HEK293 (cell line): Measurements from ENCODE around the gene MSANTD2.

Source experiments
- GLIS1 ChIP-seq: fragments of 450-650 bp; formaldehyde crosslinking; IDR thresholded peaks from 2 replicates; pipeline ENCODE4 v1.5.1; 2016; ENCODE audit warnings: missing biosample characterization, missing genetic modification characterization
- HOXD13 ChIP-seq: sonication (generic); formaldehyde crosslinking; IDR thresholded peaks from 2 replicates; pipeline ENCODE4 v1.8.0; 2022; ENCODE audit warnings: missing genetic modification reagents, borderline replicate concordance
- IKZF3 ChIP-seq: fragments of 450-650 bp; IDR thresholded peaks from 2 replicates; pipeline ENCODE4 v1.5.0; 2018; ENCODE audit warnings: missing biosample characterization, mild to moderate bottlenecking, missing genetic modification characterization, moderate library complexity
- KLF7 ChIP-seq: fragments of 450-650 bp; formaldehyde crosslinking; IDR thresholded peaks from 2 replicates; pipeline ENCODE4 v1.5.1; 2016; ENCODE audit warnings: missing biosample characterization, missing genetic modification characterization, borderline replicate concordance
- KLF8 ChIP-seq: fragments of 450-650 bp; formaldehyde crosslinking; IDR thresholded peaks from 2 replicates; pipeline ENCODE4 v1.5.1; 2016; ENCODE audit warnings: missing biosample characterization, missing genetic modification characterization
- MZF1 ChIP-seq: fragments of 450-650 bp; formaldehyde crosslinking; IDR thresholded peaks from 2 replicates; pipeline ENCODE4 v1.5.1; 2017; ENCODE audit warnings: missing biosample characterization, missing genetic modification characterization, borderline replicate concordance
- PRDM10 ChIP-seq: fragments of 450-650 bp; formaldehyde crosslinking; IDR thresholded peaks from 2 replicates; pipeline ENCODE4 v1.5.1; 2016; ENCODE audit warnings: missing biosample characterization, missing genetic modification characterization
- PRDM4 ChIP-seq: fragments of 450-650 bp; formaldehyde crosslinking; IDR thresholded peaks from 2 replicates; pipeline ENCODE4 v1.5.1; 2017; ENCODE audit warnings: missing biosample characterization, missing genetic modification characterization
- SCRT2 ChIP-seq: fragments of 450-650 bp; formaldehyde crosslinking; IDR thresholded peaks from 2 replicates; pipeline ENCODE4 v1.5.1; 2016; ENCODE audit warnings: missing biosample characterization, missing genetic modification characterization
- ZBTB20 ChIP-seq: fragments of 450-650 bp; formaldehyde crosslinking; IDR thresholded peaks from 2 replicates; pipeline ENCODE4 v1.5.1; 2016; ENCODE audit warnings: missing biosample characterization, missing genetic modification characterization
- ZBTB48 ChIP-seq: fragments of 450-650 bp; formaldehyde crosslinking; IDR thresholded peaks from 2 replicates; pipeline ENCODE4 v1.5.1; 2016; ENCODE audit warnings: missing biosample characterization, missing genetic modification characterization
- ZFP37 ChIP-seq: fragments of 450-650 bp; formaldehyde crosslinking; IDR thresholded peaks from 2 replicates; pipeline ENCODE4 v1.5.1; 2016; ENCODE audit warnings: missing biosample characterization, missing genetic modification characterization
- ZNF335 ChIP-seq: fragments of 450-650 bp; formaldehyde crosslinking; conservative IDR thresholded peaks from 2 replicates; pipeline ENCODE4 v1.5.1; 2016; ENCODE audit warnings: missing biosample characterization, missing genetic modification characterization
- ZNF341 ChIP-seq: fragments of 450-650 bp; formaldehyde crosslinking; IDR thresholded peaks from 2 replicates; pipeline ENCODE4; 2016; ENCODE audit warnings: low read depth, missing biosample characterization, missing genetic modification characterization
- ZNF423 ChIP-seq: fragments of 450-650 bp; formaldehyde crosslinking; IDR thresholded peaks from 2 replicates; pipeline ENCODE4 v1.5.1; 2016; ENCODE audit warnings: missing biosample characterization, missing genetic modification characterization
- ZNF670 ChIP-seq: fragments of 450-650 bp; formaldehyde crosslinking; IDR thresholded peaks from 2 replicates; pipeline ENCODE4 v1.5.1; 2016; ENCODE audit warnings: missing biosample characterization, missing genetic modification characterization, low read depth
- ZNF777 ChIP-seq: fragments of 450-650 bp; formaldehyde crosslinking; IDR thresholded peaks from 2 replicates; pipeline ENCODE4 v1.5.1; 2017; ENCODE audit warnings: missing biosample characterization, missing genetic modification characterization, borderline replicate concordance
- TF ChIP-seq, protein P1 (sequence below): fragments of 450-650 bp; formaldehyde crosslinking; IDR thresholded peaks from 2 replicates; pipeline ENCODE4 v1.5.1; 2016; ENCODE audit warnings: missing biosample characterization, missing genetic modification characterization
- TF ChIP-seq, protein P2 (sequence below): fragments of 450-650 bp; formaldehyde crosslinking; IDR thresholded peaks from 2 replicates; pipeline ENCODE4 v1.5.1; 2016; ENCODE audit warnings: missing biosample characterization, missing genetic modification characterization
- TF ChIP-seq, protein P3 (sequence below): fragments of 450-650 bp; formaldehyde crosslinking; IDR thresholded peaks from 2 replicates; pipeline ENCODE4 v1.5.1; 2016; ENCODE audit warnings: missing biosample characterization, missing genetic modification characterization
- TF ChIP-seq, protein P4 (sequence below): fragments of 450-650 bp; formaldehyde crosslinking; IDR thresholded peaks from 2 replicates; pipeline ENCODE4 v1.5.1; 2017; ENCODE audit warnings: missing biosample characterization, missing genetic modification characterization
- TF ChIP-seq, protein P5 (sequence below): fragments of 450-650 bp; formaldehyde crosslinking; IDR thresholded peaks from 2 replicates; pipeline ENCODE4 v1.5.1; 2016; ENCODE audit warnings: missing biosample characterization, missing genetic modification characterization

Gene MSANTD2

DNA sequence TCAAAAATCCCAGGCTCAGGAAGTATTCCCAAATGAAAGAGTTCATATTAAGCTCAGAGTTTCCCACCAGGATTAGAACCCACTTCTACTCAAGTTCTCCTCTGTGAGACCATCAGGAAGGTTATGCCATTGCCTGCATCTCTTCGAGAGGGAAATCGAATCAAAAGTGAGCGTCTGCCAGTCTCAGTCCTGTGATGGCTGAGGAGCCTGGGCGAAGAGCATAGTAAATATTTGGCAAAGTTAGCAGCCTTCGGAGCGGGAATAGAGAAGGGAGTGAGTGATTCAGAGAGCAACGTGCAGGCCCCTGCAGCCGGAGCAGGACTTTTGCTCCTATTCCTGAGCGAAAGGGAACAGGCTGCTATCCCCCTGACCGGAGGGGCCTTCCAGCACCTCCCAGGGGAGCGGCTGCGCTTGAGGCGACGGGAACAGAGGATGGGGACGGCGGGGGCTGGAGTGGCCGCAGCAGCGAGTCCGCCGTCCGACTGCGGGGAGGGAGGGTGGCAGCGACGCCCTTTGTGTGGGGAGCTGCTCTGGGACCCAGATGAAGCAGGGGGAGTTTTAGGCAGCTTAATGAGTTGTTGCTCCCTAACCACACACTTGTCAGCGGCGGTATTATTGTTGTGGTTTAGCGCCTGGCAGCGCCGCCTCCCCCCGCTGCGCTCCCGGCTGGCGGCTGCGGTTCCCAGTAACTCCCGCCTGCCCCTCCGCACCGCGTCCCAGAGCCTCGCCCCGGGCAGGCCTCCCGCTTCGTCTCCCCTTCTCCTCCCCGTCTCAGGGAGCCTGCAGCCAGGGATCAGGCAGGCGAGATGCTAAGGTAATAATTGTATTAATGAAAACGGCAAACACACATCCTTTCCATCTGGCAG lies 82.2 kb downstream of the MSANTD2 start (continued):
- TF ChIP-seq ZNF777 (tag by site-specific recombination) = 0 out of 2 replicates have a peak, but pooled peaks have one; percentile 40
- TF ChIP-seq IKZF3 (tag by site-specific recombination) = peak; percentile 81
- TF ChIP-seq, protein P1, sequence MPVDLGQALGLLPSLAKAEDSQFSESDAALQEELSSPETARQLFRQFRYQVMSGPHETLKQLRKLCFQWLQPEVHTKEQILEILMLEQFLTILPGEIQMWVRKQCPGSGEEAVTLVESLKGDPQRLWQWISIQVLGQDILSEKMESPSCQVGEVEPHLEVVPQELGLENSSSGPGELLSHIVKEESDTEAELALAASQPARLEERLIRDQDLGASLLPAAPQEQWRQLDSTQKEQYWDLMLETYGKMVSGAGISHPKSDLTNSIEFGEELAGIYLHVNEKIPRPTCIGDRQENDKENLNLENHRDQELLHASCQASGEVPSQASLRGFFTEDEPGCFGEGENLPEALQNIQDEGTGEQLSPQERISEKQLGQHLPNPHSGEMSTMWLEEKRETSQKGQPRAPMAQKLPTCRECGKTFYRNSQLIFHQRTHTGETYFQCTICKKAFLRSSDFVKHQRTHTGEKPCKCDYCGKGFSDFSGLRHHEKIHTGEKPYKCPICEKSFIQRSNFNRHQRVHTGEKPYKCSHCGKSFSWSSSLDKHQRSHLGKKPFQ (tag by site-specific recombination) = no peak
- 0 out of 2 replicates have a peak, but pooled peaks have one; percentile 34 for TF ChIP-seq ZFP37 (tag by site-specific recombination)
- no peak for TF ChIP-seq HOXD13 (CRISPR knock-in tag)
- no peak for TF ChIP-seq KLF8 (tag by site-specific recombination)
- TF ChIP-seq, protein P2, sequence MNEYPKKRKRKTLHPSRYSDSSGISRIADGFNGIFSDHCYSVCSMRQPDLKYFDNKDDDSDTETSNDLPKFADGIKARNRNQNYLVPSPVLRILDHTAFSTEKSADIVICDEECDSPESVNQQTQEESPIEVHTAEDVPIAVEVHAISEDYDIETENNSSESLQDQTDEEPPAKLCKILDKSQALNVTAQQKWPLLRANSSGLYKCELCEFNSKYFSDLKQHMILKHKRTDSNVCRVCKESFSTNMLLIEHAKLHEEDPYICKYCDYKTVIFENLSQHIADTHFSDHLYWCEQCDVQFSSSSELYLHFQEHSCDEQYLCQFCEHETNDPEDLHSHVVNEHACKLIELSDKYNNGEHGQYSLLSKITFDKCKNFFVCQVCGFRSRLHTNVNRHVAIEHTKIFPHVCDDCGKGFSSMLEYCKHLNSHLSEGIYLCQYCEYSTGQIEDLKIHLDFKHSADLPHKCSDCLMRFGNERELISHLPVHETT (tag by site-specific recombination) = peak; percentile 36; the same call in 1 of the 2 replicates
- peak; percentile 99 for TF ChIP-seq ZNF341
- TF ChIP-seq PRDM10 (tag by site-specific recombination) = peak; percentile 62
- peak; percentile 43; the same call in 1 of the 2 replicates for TF ChIP-seq PRDM4 (tag by site-specific recombination)
- TF ChIP-seq, protein P3, sequence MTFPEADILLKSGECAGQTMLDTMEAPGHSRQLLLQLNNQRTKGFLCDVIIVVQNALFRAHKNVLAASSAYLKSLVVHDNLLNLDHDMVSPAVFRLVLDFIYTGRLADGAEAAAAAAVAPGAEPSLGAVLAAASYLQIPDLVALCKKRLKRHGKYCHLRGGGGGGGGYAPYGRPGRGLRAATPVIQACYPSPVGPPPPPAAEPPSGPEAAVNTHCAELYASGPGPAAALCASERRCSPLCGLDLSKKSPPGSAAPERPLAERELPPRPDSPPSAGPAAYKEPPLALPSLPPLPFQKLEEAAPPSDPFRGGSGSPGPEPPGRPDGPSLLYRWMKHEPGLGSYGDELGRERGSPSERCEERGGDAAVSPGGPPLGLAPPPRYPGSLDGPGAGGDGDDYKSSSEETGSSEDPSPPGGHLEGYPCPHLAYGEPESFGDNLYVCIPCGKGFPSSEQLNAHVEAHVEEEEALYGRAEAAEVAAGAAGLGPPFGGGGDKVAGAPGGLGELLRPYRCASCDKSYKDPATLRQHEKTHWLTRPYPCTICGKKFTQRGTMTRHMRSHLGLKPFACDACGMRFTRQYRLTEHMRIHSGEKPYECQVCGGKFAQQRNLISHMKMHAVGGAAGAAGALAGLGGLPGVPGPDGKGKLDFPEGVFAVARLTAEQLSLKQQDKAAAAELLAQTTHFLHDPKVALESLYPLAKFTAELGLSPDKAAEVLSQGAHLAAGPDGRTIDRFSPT (tag by site-specific recombination) = peak; percentile 55; the same call in 1 of the 2 replicates
- TF ChIP-seq, protein P4, sequence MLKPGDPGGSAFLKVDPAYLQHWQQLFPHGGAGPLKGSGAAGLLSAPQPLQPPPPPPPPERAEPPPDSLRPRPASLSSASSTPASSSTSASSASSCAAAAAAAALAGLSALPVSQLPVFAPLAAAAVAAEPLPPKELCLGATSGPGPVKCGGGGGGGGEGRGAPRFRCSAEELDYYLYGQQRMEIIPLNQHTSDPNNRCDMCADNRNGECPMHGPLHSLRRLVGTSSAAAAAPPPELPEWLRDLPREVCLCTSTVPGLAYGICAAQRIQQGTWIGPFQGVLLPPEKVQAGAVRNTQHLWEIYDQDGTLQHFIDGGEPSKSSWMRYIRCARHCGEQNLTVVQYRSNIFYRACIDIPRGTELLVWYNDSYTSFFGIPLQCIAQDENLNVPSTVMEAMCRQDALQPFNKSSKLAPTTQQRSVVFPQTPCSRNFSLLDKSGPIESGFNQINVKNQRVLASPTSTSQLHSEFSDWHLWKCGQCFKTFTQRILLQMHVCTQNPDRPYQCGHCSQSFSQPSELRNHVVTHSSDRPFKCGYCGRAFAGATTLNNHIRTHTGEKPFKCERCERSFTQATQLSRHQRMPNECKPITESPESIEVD (tag by site-specific recombination) = no peak
- TF ChIP-seq ZNF423 = peak; percentile 60; the same call in 1 of the 2 replicates
- TF ChIP-seq SCRT2 (tag by site-specific recombination) = peak; percentile 72
- TF ChIP-seq ZNF670 (tag by site-specific recombination) = no peak
- TF ChIP-seq ZNF335 (tag by site-specific recombination) = peak; percentile 96
- TF ChIP-seq, protein P5, sequence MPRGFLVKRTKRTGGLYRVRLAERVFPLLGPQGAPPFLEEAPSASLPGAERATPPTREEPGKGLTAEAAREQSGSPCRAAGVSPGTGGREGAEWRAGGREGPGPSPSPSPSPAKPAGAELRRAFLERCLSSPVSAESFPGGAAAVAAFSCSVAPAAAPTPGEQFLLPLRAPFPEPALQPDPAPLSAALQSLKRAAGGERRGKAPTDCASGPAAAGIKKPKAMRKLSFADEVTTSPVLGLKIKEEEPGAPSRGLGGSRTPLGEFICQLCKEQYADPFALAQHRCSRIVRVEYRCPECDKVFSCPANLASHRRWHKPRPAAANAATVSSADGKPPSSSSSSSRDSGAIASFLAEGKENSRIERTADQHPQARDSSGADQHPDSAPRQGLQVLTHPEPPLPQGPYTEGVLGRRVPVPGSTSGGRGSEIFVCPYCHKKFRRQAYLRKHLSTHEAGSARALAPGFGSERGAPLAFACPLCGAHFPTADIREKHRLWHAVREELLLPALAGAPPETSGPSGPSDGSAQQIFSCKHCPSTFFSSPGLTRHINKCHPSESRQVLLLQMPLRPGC = no peak
- 0 out of 2 replicates have a peak, but pooled peaks have one; percentile 26 for TF ChIP-seq KLF7
- peak; percentile 91 for TF ChIP-seq GLIS1 (tag by site-specific recombination)
- TF ChIP-seq ZBTB20 (tag by site-specific recombination) = peak; percentile 38; the same call in 1 of the 2 replicates
- peak; percentile 77 for TF ChIP-seq MZF1 (tag by site-specific recombination)
- TF ChIP-seq ZBTB48 = peak; percentile 96
